ENCODE results near the gene GGACT. TPM values are rescaled to one million over a fixed set of nuclear protein-coding genes. Genes with fewer than 3 reads are reported as not detected.

The GGACT gene
- total RNA-seq, 2 experiments from 2014 or later: 2.4 to 2.9 TPM

DNA sequence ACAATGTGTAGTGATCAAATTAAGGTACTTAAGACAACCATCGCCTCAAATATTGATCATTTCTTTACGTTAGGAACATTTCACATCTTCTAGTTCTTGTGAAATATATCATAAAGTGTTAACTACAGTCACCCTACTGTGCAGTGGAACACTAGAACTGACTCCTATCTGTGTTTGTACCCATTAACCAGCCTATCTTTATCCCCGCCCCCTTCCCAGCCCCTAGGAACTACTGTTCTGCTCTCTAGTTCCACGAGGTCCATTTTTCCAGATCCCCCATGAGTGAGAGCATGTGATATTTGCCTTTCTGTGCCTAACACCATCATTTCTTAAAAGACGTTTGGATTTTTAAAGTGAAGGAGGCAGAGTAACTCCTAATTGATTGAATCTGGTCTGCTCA, 24.4 kb upstream of the GGACT start:
- Histone ChIP-seq H3K27ac (ENCODE audit: low read depth in 1 of 2, low read length in 2 of 2) (no peak overlapping the region), H3K9me3 (ENCODE audit: control insufficient read depth in 1 of 2, insufficient read depth in 1 of 2, low read length in 2 of 2) (no peaks in the 10 kb centered on the region), H3K27me3 (ENCODE audit: control insufficient read depth in 1 of 2, insufficient read depth in 2 of 2, low read length in 2 of 2) (no peaks in the 10 kb centered on the region), H3K4me3 (ENCODE audit: low read length) (no peak overlapping the region), H3K4me1 (ENCODE audit: insufficient read depth, low read length) (peaks cover 4% of the 10 kb centered on the region), H3K36me3 (ENCODE audit: insufficient read depth, low read length) (peaks cover 7% of the 10 kb centered on the region)
- Mint-ChIP-seq H3K27ac (no peak overlapping the region), H3K36me3 (ENCODE audit: low read depth) (peaks cover 31% of the 10 kb centered on the region), H3K4me3 (no peak overlapping the region), H3K4me1 (ENCODE audit: low read depth) (peaks cover 8% of the 10 kb centered on the region), H3K27me3 (no peaks in the 10 kb centered on the region), H3K9me3 (no peaks in the 10 kb centered on the region)
- no peak for DNase-seq
- intact Hi-C loops (cut with DNase I, micrococcal nuclease): no loop called here
- no peak for ATAC-seq (ENCODE audit: poor library complexity)
- CTCF ChIA-PET: no interaction called here
- TF ChIP-seq, protein P1, sequence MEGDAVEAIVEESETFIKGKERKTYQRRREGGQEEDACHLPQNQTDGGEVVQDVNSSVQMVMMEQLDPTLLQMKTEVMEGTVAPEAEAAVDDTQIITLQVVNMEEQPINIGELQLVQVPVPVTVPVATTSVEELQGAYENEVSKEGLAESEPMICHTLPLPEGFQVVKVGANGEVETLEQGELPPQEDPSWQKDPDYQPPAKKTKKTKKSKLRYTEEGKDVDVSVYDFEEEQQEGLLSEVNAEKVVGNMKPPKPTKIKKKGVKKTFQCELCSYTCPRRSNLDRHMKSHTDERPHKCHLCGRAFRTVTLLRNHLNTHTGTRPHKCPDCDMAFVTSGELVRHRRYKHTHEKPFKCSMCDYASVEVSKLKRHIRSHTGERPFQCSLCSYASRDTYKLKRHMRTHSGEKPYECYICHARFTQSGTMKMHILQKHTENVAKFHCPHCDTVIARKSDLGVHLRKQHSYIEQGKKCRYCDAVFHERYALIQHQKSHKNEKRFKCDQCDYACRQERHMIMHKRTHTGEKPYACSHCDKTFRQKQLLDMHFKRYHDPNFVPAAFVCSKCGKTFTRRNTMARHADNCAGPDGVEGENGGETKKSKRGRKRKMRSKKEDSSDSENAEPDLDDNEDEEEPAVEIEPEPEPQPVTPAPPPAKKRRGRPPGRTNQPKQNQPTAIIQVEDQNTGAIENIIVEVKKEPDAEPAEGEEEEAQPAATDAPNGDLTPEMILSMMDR (IDR thresholded peaks at IDR 0.05): no peak
- POLR2A ChIA-PET: no interaction called here

DNA sequence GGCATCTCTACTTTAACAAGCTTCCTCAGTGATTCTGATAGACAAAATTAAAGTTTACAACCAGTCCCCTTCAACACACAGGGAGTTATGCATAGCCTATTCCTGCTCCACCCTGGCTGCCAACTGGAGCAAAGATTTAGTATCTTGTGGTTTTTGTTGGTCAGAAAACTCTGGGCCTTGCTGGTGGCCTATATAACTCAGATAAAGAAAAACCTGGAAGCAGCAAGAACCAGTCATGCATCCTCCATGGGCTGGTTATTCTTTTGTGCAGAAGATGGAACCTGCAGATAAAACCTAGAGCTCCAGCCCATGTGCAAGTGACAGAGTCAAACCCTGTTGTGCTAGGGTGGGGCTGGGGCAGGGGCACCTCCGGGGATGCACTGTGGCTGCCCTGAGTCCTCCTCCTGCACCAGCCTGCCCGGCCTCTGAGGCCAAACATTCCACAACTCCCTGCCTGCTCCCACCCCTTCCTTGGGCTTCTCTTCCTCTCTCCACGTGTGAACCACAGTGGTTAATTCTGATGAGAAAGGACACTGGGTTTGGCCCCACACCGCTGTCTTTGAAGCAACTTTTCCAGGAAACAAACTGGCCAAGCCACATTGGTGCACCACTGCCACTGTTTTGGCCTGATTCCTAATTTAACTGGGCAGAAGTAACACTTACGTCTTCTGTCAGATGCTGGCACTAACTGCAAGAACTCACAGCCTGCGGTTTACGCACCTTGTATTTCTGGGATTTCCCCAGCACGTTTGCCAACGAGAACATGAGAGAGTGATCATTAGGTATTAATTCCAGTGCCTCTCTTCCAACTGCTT, 23.3 kb upstream of the GGACT start:
- Histone ChIP-seq H3K27me3 (ENCODE audit: control insufficient read depth in 1 of 2, insufficient read depth in 2 of 2, low read length in 2 of 2) (no peaks in the 10 kb centered on the region), H3K4me3 (ENCODE audit: low read length) (no peak overlapping the region), H3K36me3 (ENCODE audit: insufficient read depth, low read length) (peaks cover 7% of the 10 kb centered on the region), H3K9me3 (ENCODE audit: control insufficient read depth in 1 of 2, insufficient read depth in 1 of 2, low read length in 2 of 2) (no peaks in the 10 kb centered on the region), H3K27ac (ENCODE audit: low read depth in 1 of 2, low read length in 2 of 2) (no peak overlapping the region), H3K4me1 (ENCODE audit: insufficient read depth, low read length) (peaks cover 4% of the 10 kb centered on the region)
- ChIA-PET POLR2A (no interaction called here), CTCF (interaction anchor here (1.5 kb wide), 1 partner anchor 51 kb away, joined by 3 read pairs; no protein-coding TSS in a partner anchor)
- DNase-seq: peak in 3 of 14 experiments; percentile 36 to 51 (median 50)
- no peak overlapping the region for H3K4me3 Mint-ChIP-seq
- no peak overlapping the region for H3K27ac Mint-ChIP-seq
- intact Hi-C loops (cut with DNase I, micrococcal nuclease): no loop called here
- no peaks in the 10 kb centered on the region for H3K27me3 Mint-ChIP-seq
- H3K9me3 Mint-ChIP-seq: no peaks in the 10 kb centered on the region
- peaks cover 29% of the 10 kb centered on the region for H3K36me3 Mint-ChIP-seq (ENCODE audit: low read depth)
- TF ChIP-seq, protein P1 (IDR thresholded peaks at IDR 0.05): no peak
- H3K4me1 Mint-ChIP-seq (ENCODE audit: low read depth): peaks cover 8% of the 10 kb centered on the region
- ATAC-seq (ENCODE audit: poor library complexity): no peak

DNA sequence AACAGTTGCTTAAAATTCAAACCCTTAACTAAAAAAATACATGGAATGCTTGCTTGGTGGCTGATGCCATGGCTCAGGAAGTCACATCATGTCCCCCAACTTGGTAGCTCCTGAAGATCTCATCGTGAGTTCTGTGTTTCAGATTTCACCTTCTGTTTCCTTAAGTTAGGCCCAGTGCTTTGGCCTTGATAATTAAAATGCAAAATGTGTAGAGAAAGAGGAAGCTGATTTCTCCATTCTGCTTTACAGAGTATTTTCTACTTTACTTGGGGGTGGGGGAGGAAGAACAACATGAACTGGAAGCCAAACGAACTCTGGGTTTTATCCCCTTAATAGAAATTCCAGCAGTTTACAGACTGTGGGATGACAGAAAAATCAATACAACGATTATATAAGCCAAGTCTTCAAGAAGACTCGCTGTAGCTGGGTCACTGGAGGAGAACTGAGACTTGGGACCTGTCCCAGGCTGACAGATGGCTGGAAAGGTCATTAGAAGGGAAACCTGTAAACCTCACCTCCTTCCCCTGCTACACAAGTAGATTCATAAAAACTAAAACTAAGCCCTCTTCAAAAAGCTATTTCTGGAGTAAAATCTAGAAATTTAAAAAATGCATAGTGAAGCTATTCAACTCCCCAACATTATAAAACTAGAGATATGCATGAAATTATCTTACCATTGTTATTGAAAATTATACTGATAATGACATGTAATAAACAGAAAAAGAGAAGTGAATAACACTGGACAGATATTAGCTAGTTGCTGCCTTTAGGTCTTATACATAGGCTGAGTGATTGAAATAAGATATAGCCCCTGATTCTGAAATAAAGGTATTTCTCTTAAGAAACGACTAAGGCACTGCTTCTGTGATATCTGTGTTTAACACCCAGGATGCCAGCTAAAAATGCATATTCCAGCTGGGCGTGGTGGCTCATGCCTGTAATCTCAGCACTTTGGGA, 22.1 kb upstream of the GGACT start:
- Mint-ChIP-seq H3K9me3 (no peaks in the 10 kb centered on the region), H3K36me3 (ENCODE audit: low read depth) (peaks cover 35% of the 10 kb centered on the region), H3K27me3 (no peaks in the 10 kb centered on the region), H3K4me3 (no peak overlapping the region), H3K4me1 (ENCODE audit: low read depth) (peaks cover 8% of the 10 kb centered on the region), H3K27ac (no peak overlapping the region)
- H3K4me1 ChIP-seq (ENCODE audit: insufficient read depth, low read length): peaks cover 4% of the 10 kb centered on the region
- TF ChIP-seq, protein P1 (IDR thresholded peaks at IDR 0.05): no peak
- CTCF ChIA-PET: interaction anchor here (1.5 kb wide), 1 partner anchor 50 kb away, joined by 3 read pairs; no protein-coding TSS in a partner anchor
- no peak overlapping the region for H3K4me3 ChIP-seq (ENCODE audit: low read length)
- DNase-seq: no peak
- H3K27ac ChIP-seq (ENCODE audit: low read depth in 1 of 2, low read length in 2 of 2): no peak overlapping the region
- no peaks in the 10 kb centered on the region for H3K9me3 ChIP-seq (ENCODE audit: control insufficient read depth in 1 of 2, insufficient read depth in 1 of 2, low read length in 2 of 2)
- peaks cover 7% of the 10 kb centered on the region for H3K36me3 ChIP-seq (ENCODE audit: insufficient read depth, low read length)
- intact Hi-C loops (cut with DNase I, micrococcal nuclease): no loop called here
- H3K27me3 ChIP-seq (ENCODE audit: control insufficient read depth in 1 of 2, insufficient read depth in 2 of 2, low read length in 2 of 2): no peaks in the 10 kb centered on the region
- POLR2A ChIA-PET: no interaction called here
- no peak for ATAC-seq (ENCODE audit: poor library complexity)

Data from CD4-positive, alpha-beta T cell (primary cell).